Measurements from ENCODE around the gene ZNF490.

The ZNF490 gene

GRCh38 chr19:12642506-12642905, 31.9 kb upstream of the ZNF490 start:
- no peaks in the 10 kb centered on the region for H3K27me3 ChIP-seq (ENCODE audit: insufficient read depth, low read length, poor library complexity)
- WGBS (ENCODE audit: extremely low coverage, insufficient coverage, low lambda C conversion rate) = no CpG with 5 or more reads among the region's 26 CpGs

GRCh38 chr19:12641456-12641855, 30.8 kb upstream of the ZNF490 start:
- no peaks in the 10 kb centered on the region for H3K79me1 ChIP-seq (ENCODE audit: low read length)
- H3K27ac ChIP-seq (ENCODE audit: low read depth, low read length) = no peak overlapping the region
- no peaks in the 10 kb centered on the region for H3K36me3 ChIP-seq (ENCODE audit: control insufficient read depth, insufficient read depth, low read length)
- H3K27me3 ChIP-seq (ENCODE audit: insufficient read depth, low read length, poor library complexity) = no peaks in the 10 kb centered on the region
- H3K4ac ChIP-seq (ENCODE audit: low read depth, low read length) = no peak overlapping the region
- H3K9ac ChIP-seq (ENCODE audit: low read length) = no peak overlapping the region
- H2BK120ac ChIP-seq (ENCODE audit: low read depth, low read length) = no peak overlapping the region
- no peak overlapping the region for H4K5ac ChIP-seq (ENCODE audit: low read length)
- H2BK15ac ChIP-seq (replicated peaks; ENCODE audit: low read depth) = no peak overlapping the region
- WGBS (ENCODE audit: extremely low coverage, insufficient coverage, low lambda C conversion rate) = no CpG with 5 or more reads among the region's 13 CpGs
- no peak overlapping the region for H2AK5ac ChIP-seq (ENCODE audit: low read length)
- no peak overlapping the region for H3K23ac ChIP-seq (ENCODE audit: low read length)
- no peaks in the 10 kb centered on the region for H3K4me1 ChIP-seq (ENCODE audit: control insufficient read depth, low read depth, low read length)
- no peaks in the 10 kb centered on the region for H3K79me2 ChIP-seq (ENCODE audit: control insufficient read depth, insufficient read depth, low read length)
- no peak overlapping the region for H2BK5ac ChIP-seq (ENCODE audit: low read length)
- H3K4me3 ChIP-seq (ENCODE audit: low read length) = no peak overlapping the region
- no peak overlapping the region for H3K18ac ChIP-seq (ENCODE audit: low read length)
- H3K4me2 ChIP-seq (ENCODE audit: low read length) = no peak overlapping the region
- no peak overlapping the region for H4K8ac ChIP-seq (ENCODE audit: low read depth, low read length)
- no peak overlapping the region for H3K56ac ChIP-seq (ENCODE audit: low read length)
- DNase-seq = no peak

More at GRCh38 chr19:12642506-12642905, 31.9 kb upstream of the ZNF490 start:
- Histone ChIP-seq H2AK5ac (ENCODE audit: low read length) (no peak overlapping the region), H2BK5ac (ENCODE audit: low read length) (no peak overlapping the region), H3K4me3 (ENCODE audit: low read length) (no peak overlapping the region), H3K79me2 (ENCODE audit: control insufficient read depth, insufficient read depth, low read length) (no peaks in the 10 kb centered on the region), H3K4me2 (ENCODE audit: low read length) (no peak overlapping the region), H3K23ac (ENCODE audit: low read length) (no peak overlapping the region), H2BK15ac (replicated peaks; ENCODE audit: low read depth) (no peak overlapping the region), H3K36me3 (ENCODE audit: control insufficient read depth, insufficient read depth, low read length) (no peaks in the 10 kb centered on the region), H3K18ac (ENCODE audit: low read length) (no peak overlapping the region), H3K27ac (ENCODE audit: low read depth, low read length) (no peak overlapping the region), H3K4me1 (ENCODE audit: control insufficient read depth, low read depth, low read length) (no peaks in the 10 kb centered on the region), H2BK120ac (ENCODE audit: low read depth, low read length) (no peak overlapping the region), H4K5ac (ENCODE audit: low read length) (no peak overlapping the region), H4K8ac (ENCODE audit: low read depth, low read length) (no peak overlapping the region), H3K4ac (ENCODE audit: low read depth, low read length) (no peak overlapping the region), H3K79me1 (ENCODE audit: low read length) (no peaks in the 10 kb centered on the region), H3K9ac (ENCODE audit: low read length) (no peak overlapping the region), H3K56ac (ENCODE audit: low read length) (no peak overlapping the region)
- DNase-seq = no peak

- Histone ChIP-seq H3K4me2 (ENCODE audit: low read length) (peak overlapping the region; percentile 66), H3K36me3 (ENCODE audit: control insufficient read depth, insufficient read depth, low read length) (no peaks in the 10 kb centered on the region), H3K27me3 (ENCODE audit: insufficient read depth, low read length, poor library complexity) (no peaks in the 10 kb centered on the region), H3K4me3 (ENCODE audit: low read length) (no peak overlapping the region), H2BK120ac (ENCODE audit: low read depth, low read length) (no peak overlapping the region), H3K4me1 (ENCODE audit: control insufficient read depth, low read depth, low read length) (no peaks in the 10 kb centered on the region), H2BK5ac (ENCODE audit: low read length) (no peak overlapping the region), H3K79me1 (ENCODE audit: low read length) (no peaks in the 10 kb centered on the region), H3K9ac (ENCODE audit: low read length) (peak overlapping the region; percentile 67), H3K23ac (ENCODE audit: low read length) (no peak overlapping the region), H4K5ac (ENCODE audit: low read length) (no peak overlapping the region), H3K18ac (ENCODE audit: low read length) (no peak overlapping the region), H3K79me2 (ENCODE audit: control insufficient read depth, insufficient read depth, low read length) (no peaks in the 10 kb centered on the region), H3K4ac (ENCODE audit: low read depth, low read length) (no peak overlapping the region), H3K27ac (ENCODE audit: low read depth, low read length) (no peak overlapping the region), H2AK5ac (ENCODE audit: low read length) (no peak overlapping the region), H3K56ac (ENCODE audit: low read length) (peak overlapping the region; percentile 88), H4K8ac (ENCODE audit: low read depth, low read length) (no peak overlapping the region), H2BK15ac (replicated peaks; ENCODE audit: low read depth) (no peak overlapping the region)
- DNase-seq = peak; percentile 91
- no CpG with 5 or more reads among the region's 39 CpGs for WGBS (ENCODE audit: extremely low coverage, insufficient coverage, low lambda C conversion rate)
Observed at GRCh38 chr19:12639901-12640613, 29.4 kb upstream of the ZNF490 start.

GRCh38 chr19:12638611-12639182, 28.1 kb upstream of the ZNF490 start:
- Histone ChIP-seq H3K4ac (ENCODE audit: low read depth, low read length) (no peak overlapping the region), H3K18ac (ENCODE audit: low read length) (no peak overlapping the region), H4K8ac (ENCODE audit: low read depth, low read length) (no peak overlapping the region), H4K5ac (ENCODE audit: low read length) (no peak overlapping the region), H3K79me1 (ENCODE audit: low read length) (no peaks in the 10 kb centered on the region), H2BK5ac (ENCODE audit: low read length) (no peak overlapping the region), H3K27me3 (ENCODE audit: insufficient read depth, low read length, poor library complexity) (no peaks in the 10 kb centered on the region), H3K4me2 (ENCODE audit: low read length) (no peak overlapping the region), H3K4me1 (ENCODE audit: control insufficient read depth, low read depth, low read length) (no peaks in the 10 kb centered on the region), H3K79me2 (ENCODE audit: control insufficient read depth, insufficient read depth, low read length) (no peaks in the 10 kb centered on the region), H3K9ac (ENCODE audit: low read length) (no peak overlapping the region), H2AK5ac (ENCODE audit: low read length) (no peak overlapping the region), H2BK120ac (ENCODE audit: low read depth, low read length) (no peak overlapping the region), H2BK15ac (replicated peaks; ENCODE audit: low read depth) (no peak overlapping the region), H3K27ac (ENCODE audit: low read depth, low read length) (no peak overlapping the region), H3K4me3 (ENCODE audit: low read length) (no peak overlapping the region), H3K56ac (ENCODE audit: low read length) (no peak overlapping the region), H3K23ac (ENCODE audit: low read length) (no peak overlapping the region), H3K36me3 (ENCODE audit: control insufficient read depth, insufficient read depth, low read length) (no peaks in the 10 kb centered on the region)
- DNase-seq = no peak
- no CpG with 5 or more reads among the region's 22 CpGs for WGBS (ENCODE audit: extremely low coverage, insufficient coverage, low lambda C conversion rate)

- no peak overlapping the region for H3K18ac ChIP-seq (ENCODE audit: low read length)
- H3K27ac ChIP-seq (ENCODE audit: low read depth, low read length) = no peak overlapping the region
- H3K79me2 ChIP-seq (ENCODE audit: control insufficient read depth, insufficient read depth, low read length) = no peaks in the 10 kb centered on the region
- H2BK15ac ChIP-seq (replicated peaks; ENCODE audit: low read depth) = no peak overlapping the region
- WGBS (ENCODE audit: extremely low coverage, insufficient coverage, low lambda C conversion rate) = no CpG with 5 or more reads among the region's 13 CpGs
- no peaks in the 10 kb centered on the region for H3K27me3 ChIP-seq (ENCODE audit: insufficient read depth, low read length, poor library complexity)
- no peak overlapping the region for H3K4me2 ChIP-seq (ENCODE audit: low read length)
- H4K8ac ChIP-seq (ENCODE audit: low read depth, low read length) = no peak overlapping the region
- no peaks in the 10 kb centered on the region for H3K4me1 ChIP-seq (ENCODE audit: control insufficient read depth, low read depth, low read length)
- no peak for DNase-seq
- H4K5ac ChIP-seq (ENCODE audit: low read length) = no peak overlapping the region
- H3K79me1 ChIP-seq (ENCODE audit: low read length) = no peaks in the 10 kb centered on the region
- H3K4me3 ChIP-seq (ENCODE audit: low read length) = no peak overlapping the region
- no peak overlapping the region for H3K9ac ChIP-seq (ENCODE audit: low read length)
- no peak overlapping the region for H2BK5ac ChIP-seq (ENCODE audit: low read length)
- no peak overlapping the region for H3K23ac ChIP-seq (ENCODE audit: low read length)
- no peak overlapping the region for H2AK5ac ChIP-seq (ENCODE audit: low read length)
- H3K36me3 ChIP-seq (ENCODE audit: control insufficient read depth, insufficient read depth, low read length) = no peaks in the 10 kb centered on the region
- H2BK120ac ChIP-seq (ENCODE audit: low read depth, low read length) = no peak overlapping the region
- H3K4ac ChIP-seq (ENCODE audit: low read depth, low read length) = no peak overlapping the region
- no peak overlapping the region for H3K56ac ChIP-seq (ENCODE audit: low read length)
Observed at GRCh38 chr19:12636631-12637030, 26.0 kb upstream of the ZNF490 start.

GRCh38 chr19:12629215-12629614, 18.6 kb upstream of the ZNF490 start:
- DNase-seq = no peak
- Histone ChIP-seq H3K23ac (ENCODE audit: low read length) (no peak overlapping the region), H3K4me3 (ENCODE audit: low read length) (no peak overlapping the region), H3K79me1 (ENCODE audit: low read length) (no peaks in the 10 kb centered on the region), H2BK120ac (ENCODE audit: low read depth, low read length) (no peak overlapping the region), H2BK5ac (ENCODE audit: low read length) (no peak overlapping the region), H2BK15ac (replicated peaks; ENCODE audit: low read depth) (no peak overlapping the region), H2AK5ac (ENCODE audit: low read length) (no peak overlapping the region), H3K4me2 (ENCODE audit: low read length) (no peak overlapping the region), H3K9ac (ENCODE audit: low read length) (no peak overlapping the region), H3K4ac (ENCODE audit: low read depth, low read length) (no peak overlapping the region), H4K5ac (ENCODE audit: low read length) (no peak overlapping the region), H3K36me3 (ENCODE audit: control insufficient read depth, insufficient read depth, low read length) (peaks cover 13% of the 10 kb centered on the region), H3K79me2 (ENCODE audit: control insufficient read depth, insufficient read depth, low read length) (no peaks in the 10 kb centered on the region), H3K18ac (ENCODE audit: low read length) (no peak overlapping the region), H3K56ac (ENCODE audit: low read length) (no peak overlapping the region), H3K27ac (ENCODE audit: low read depth, low read length) (no peak overlapping the region), H3K4me1 (ENCODE audit: control insufficient read depth, low read depth, low read length) (no peaks in the 10 kb centered on the region), H4K8ac (ENCODE audit: low read depth, low read length) (no peak overlapping the region), H3K27me3 (ENCODE audit: insufficient read depth, low read length, poor library complexity) (no peaks in the 10 kb centered on the region)
- no CpG with 5 or more reads among the region's 7 CpGs for WGBS (ENCODE audit: extremely low coverage, insufficient coverage, low lambda C conversion rate)
